PC-9 (cell line): Measurements from ENCODE around the gene ZSCAN20. TPM values are rescaled to one million over a fixed set of nuclear protein-coding genes. Genes with fewer than 3 reads are reported as not detected.

Experiments used
- BruUV-seq: library from RNA; stranded (reverse); fragments of 400-500 nt; replicated peaks from 2 replicates; lab custom pipeline; 2021; lab: Mats Ljungman, UMichigan
- CTCF ChIA-PET: fragments of 300-600 bp; sonication (Branson Sonifier 250); formaldehyde crosslinking; loops from one replicate; lab custom pipeline; 2022; ENCODE audit warnings: antibody characterized with exemption; lab: Charles Lee
- POLR2A ChIA-PET: fragments of 300-600 bp; sonication (Branson Sonifier 250); formaldehyde crosslinking; loops from one replicate; lab custom pipeline; 2022; ENCODE audit warnings: antibody characterized with exemption; ENCODE audit not compliant: unreplicated experiment; lab: Charles Lee
- DNase-seq, 2 experiments: peaks; one replicate each; pipeline versions ENCODE4 v3.0.0 to v3.0.0-alpha.2; 2015 to 2022; ENCODE audit warnings: mixed read lengths in 1 of 2
- H2AFZ ChIP-seq: fragments of 200-600 bp; sonication (generic); 2 replicates; pipeline ENCODE4 v1.8.1; 2017; ENCODE audit warnings: antibody characterized with exemption
- H3F3A ChIP-seq: fragments of 200-600 bp; sonication (generic); 2 replicates; pipeline ENCODE4 v1.8.1; 2017; ENCODE audit warnings: antibody characterized with exemption, mild to moderate bottlenecking, low read depth; ENCODE audit not compliant: insufficient read depth
- H3K27ac ChIP-seq: fragments of 200-600 bp; sonication (generic); 2 replicates; pipeline ENCODE4 v1.6.1; 2016; ENCODE audit warnings: mixed run types
- H3K27me3 ChIP-seq: fragments of 200-600 bp; sonication (generic); 2 replicates; pipeline ENCODE4 v1.6.1; 2016; ENCODE audit warnings: low read depth, mixed run types; ENCODE audit not compliant: insufficient read depth
- H3K36me3 ChIP-seq: fragments of 200-600 bp; sonication (generic); 2 replicates; pipeline ENCODE4 v1.6.1; 2016; ENCODE audit warnings: low read depth, mixed run types
- H3K4me1 ChIP-seq: fragments of 200-600 bp; sonication (generic); replicated peaks from 2 replicates; pipeline ENCODE4 v1.6.1; 2016; ENCODE audit warnings: mixed run types; ENCODE audit not compliant: insufficient read depth
- H3K4me2 ChIP-seq: fragments of 200-600 bp; sonication (generic); 2 replicates; pipeline ENCODE4 v1.6.1; 2017; ENCODE audit warnings: mixed run types
- H3K4me3 ChIP-seq: fragments of 200-600 bp; sonication (generic); 2 replicates; pipeline ENCODE4 v1.6.1; 2016; ENCODE audit warnings: mixed run types
- H3K79me2 ChIP-seq: fragments of 200-600 bp; sonication (generic); 2 replicates; pipeline ENCODE4 v1.6.1; 2017; ENCODE audit warnings: low read depth, mixed run types
- H3K9me2 ChIP-seq: fragments of 200-600 bp; sonication (generic); 2 replicates; pipeline ENCODE4 v1.8.1; 2017; ENCODE audit warnings: mild to moderate bottlenecking; ENCODE audit not compliant: insufficient read depth
- H3K9me3 ChIP-seq: fragments of 200-600 bp; sonication (generic); 2 replicates; pipeline ENCODE4 v1.8.1; 2016; ENCODE audit warnings: low read depth; ENCODE audit not compliant: insufficient read depth
- H4K20me1 ChIP-seq: fragments of 200-600 bp; sonication (generic); 2 replicates; pipeline ENCODE4 v1.8.1; 2017; ENCODE audit not compliant: insufficient read depth
- CTCF ChIP-seq: fragments of 200-600 bp; sonication (generic); conservative IDR thresholded peaks from 2 replicates; pipeline ENCODE4 v1.6.1; 2017; ENCODE audit warnings: mixed run types, antibody characterized with exemption, mild to moderate bottlenecking, moderate library complexity
- EZH2 ChIP-seq: fragments of 200-600 bp; sonication (generic); IDR thresholded peaks from 2 replicates; pipeline ENCODE4 v1.8.0; 2017; ENCODE audit warnings: antibody characterized with exemption, low read depth
- intact Hi-C: fragments of 100-400 bp; cut with micrococcal nuclease; formaldehyde crosslinking; loops from one replicate; pipeline ENCODE4 v1.10.0; 2022; ENCODE audit not compliant: unreplicated experiment
- total RNA-seq: library from RNA; stranded (reverse); gene quantifications from 2 replicates; pipeline ENCODE4 v1.2.3, GENCODE V29; 2021

Gene ZSCAN20
- total RNA-seq, 1 experiment from 2014 or later = 6.0 TPM

DNA sequence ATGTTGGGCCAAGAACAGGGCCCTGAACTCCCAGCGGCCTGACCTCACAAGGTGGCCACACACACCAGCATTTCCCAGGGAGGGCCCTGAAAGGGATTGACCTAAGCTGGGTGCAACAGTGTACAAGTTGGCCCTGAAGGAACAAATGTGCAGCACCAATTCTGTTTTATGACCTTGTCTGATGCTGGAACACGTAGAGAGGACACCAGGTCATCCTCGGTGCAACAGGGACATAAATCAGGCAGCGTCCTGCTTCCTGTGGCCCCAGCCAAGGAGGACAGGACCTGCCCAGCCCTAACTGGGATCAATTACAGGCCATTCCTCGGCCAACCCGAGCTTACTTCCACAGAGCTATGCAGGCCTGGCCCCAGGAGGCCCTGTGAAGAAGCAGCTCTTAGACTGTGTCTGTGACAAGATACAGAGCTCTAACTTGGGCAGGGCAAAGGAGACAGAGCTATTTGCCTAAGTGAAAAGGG lies 28.7 kb upstream of the ZSCAN20 start:
- H3K4me2 ChIP-seq = no peak overlapping the region
- intact Hi-C loops = no loop called here
- no peak overlapping the region for H3K4me3 ChIP-seq
- H3K79me2 ChIP-seq = no peaks in the 10 kb centered on the region
- no peaks in the 10 kb centered on the region for H3K36me3 ChIP-seq
- no peak for TF ChIP-seq CTCF
- H3K27me3 ChIP-seq = no peaks in the 10 kb centered on the region
- CTCF ChIA-PET = no interaction called here
- H3F3A ChIP-seq = no peaks in the 10 kb centered on the region
- no peak for DNase-seq
- BruUV-seq = no TSS peak
- no peak overlapping the region for H3K27ac ChIP-seq
- H3K9me2 ChIP-seq = no peaks in the 10 kb centered on the region
- no peaks in the 10 kb centered on the region for H3K9me3 ChIP-seq
- POLR2A ChIA-PET = interaction anchor here (0.5 kb wide), 1 partner anchor 15 kb away, joined by 7 read pairs; no protein-coding TSS in a partner anchor
- no peaks in the 10 kb centered on the region for H4K20me1 ChIP-seq
- no peak overlapping the region for H2AFZ ChIP-seq
- no peaks in the 10 kb centered on the region for H3K4me1 ChIP-seq

DNA sequence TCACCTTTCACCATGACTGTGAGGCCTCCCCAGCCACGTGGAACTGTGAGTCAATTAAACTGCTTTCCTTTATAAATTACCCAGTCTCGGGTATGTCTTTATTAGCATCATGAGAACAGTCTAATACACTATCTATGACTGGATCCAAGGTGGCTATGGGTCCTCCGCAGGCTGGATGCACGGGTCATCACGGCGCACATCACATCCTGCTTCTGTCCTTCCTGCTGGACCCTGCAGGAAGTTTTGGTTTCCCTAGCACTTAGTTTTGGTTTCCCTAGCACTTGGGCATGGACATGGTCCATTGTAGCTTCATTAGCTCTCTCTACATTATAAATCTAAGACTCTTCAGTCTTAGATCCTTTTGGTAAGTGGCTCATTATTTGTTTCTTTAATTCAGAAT lies 27.3 kb upstream of the ZSCAN20 start:
- intact Hi-C loops = no loop called here
- ChIA-PET CTCF (no interaction called here), POLR2A (no interaction called here)
- Histone ChIP-seq H3K36me3 (no peaks in the 10 kb centered on the region), H2AFZ (no peak overlapping the region), H3K79me2 (no peaks in the 10 kb centered on the region), H3F3A (no peaks in the 10 kb centered on the region), H3K27me3 (no peaks in the 10 kb centered on the region), H3K9me2 (no peaks in the 10 kb centered on the region), H3K9me3 (no peaks in the 10 kb centered on the region), H3K27ac (no peak overlapping the region), H4K20me1 (no peaks in the 10 kb centered on the region), H3K4me3 (no peak overlapping the region), H3K4me2 (no peak overlapping the region), H3K4me1 (no peaks in the 10 kb centered on the region)
- no TSS peak for BruUV-seq
- DNase-seq = no peak
- no peak for TF ChIP-seq EZH2
- TF ChIP-seq CTCF = no peak

DNA sequence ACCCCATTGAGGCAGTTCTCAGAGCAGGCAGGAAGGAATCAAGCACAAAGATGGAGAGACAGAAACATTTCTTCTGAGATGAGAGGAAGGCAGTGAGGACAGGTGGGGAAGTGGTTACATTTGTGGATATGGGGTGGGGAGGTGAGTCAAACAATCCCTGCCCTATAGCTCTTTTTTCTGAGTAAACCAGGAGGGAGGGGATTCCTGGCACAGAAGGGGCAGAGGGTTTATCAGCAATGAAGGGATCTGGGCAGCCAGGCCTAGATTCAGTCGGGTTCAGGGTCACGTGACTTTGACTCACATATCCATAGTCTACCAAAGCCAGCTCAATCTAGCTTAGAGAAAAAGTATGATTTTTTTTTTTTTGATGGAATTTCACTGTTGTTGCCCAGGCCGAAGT lies 25.9 kb upstream of the ZSCAN20 start:
- no peaks in the 10 kb centered on the region for H3K27me3 ChIP-seq
- H3K36me3 ChIP-seq = no peaks in the 10 kb centered on the region
- no peak overlapping the region for H3K4me2 ChIP-seq
- no TSS peak for BruUV-seq
- H3F3A ChIP-seq = no peaks in the 10 kb centered on the region
- CTCF ChIA-PET = no interaction called here
- no peaks in the 10 kb centered on the region for H4K20me1 ChIP-seq
- H3K79me2 ChIP-seq = no peaks in the 10 kb centered on the region
- H3K9me3 ChIP-seq = no peaks in the 10 kb centered on the region
- H2AFZ ChIP-seq = no peak overlapping the region
- no peak overlapping the region for H3K4me3 ChIP-seq
- POLR2A ChIA-PET = no interaction called here
- H3K9me2 ChIP-seq = no peaks in the 10 kb centered on the region
- intact Hi-C loops = no loop called here
- no peak overlapping the region for H3K27ac ChIP-seq
- DNase-seq = no peak
- TF ChIP-seq EZH2 = no peak
- TF ChIP-seq CTCF = no peak
- H3K4me1 ChIP-seq = no peaks in the 10 kb centered on the region
